ENCODE measurements around the gene GHRL.

Gene GHRL

DNA sequence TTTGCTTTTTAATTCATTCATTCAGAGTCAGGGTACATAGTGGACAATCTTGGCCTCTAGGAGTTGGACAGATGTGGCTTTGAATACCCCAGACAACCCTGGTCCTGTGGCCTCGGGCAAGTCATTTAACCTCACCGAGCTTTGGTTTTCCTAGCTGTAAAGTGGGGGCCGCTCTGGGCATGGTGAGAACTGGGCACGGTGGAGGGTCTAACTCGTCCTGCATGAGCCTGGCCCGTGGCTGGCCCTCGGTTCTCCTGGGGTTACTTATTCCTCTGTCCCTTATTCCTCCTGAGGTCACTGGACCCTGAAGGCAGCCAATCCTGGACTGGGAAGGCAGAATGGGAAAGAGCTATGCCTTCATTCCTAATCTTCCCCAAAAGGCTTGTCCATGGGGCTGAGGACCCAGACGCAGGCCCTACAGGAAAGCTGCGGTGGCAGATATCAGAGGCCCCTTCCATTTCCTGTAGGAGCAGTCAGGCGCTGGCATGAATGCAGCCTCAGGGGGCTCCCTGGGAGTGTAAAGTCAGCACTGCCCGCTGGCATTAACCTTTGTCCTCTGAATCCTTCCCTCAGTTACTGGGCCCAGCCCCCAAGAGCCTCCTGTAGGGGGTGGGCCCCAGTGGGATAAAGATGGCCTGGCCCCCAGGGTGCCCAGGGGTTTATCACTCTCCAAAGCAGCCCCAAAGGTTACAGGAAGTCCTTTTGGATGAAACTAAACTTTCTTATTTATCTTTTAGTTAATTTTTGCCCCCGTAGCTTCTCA is 46.0 kb upstream of the GHRL start:
- Histone ChIP-seq H3K4me1 (ENCODE audit: control insufficient read depth in 1 of 2, insufficient read depth in 1 of 2, low read depth in 1 of 2, low read length in 1 of 2) (no peaks in the 10 kb centered on the region), H3K27me3 (no peaks in the 10 kb centered on the region), H3K36me3 (no peaks in the 10 kb centered on the region), H3K9me3 (no peaks in the 10 kb centered on the region), H3K4me3 (ENCODE audit: low read depth in 1 of 2, low read length in 1 of 2) (no peak overlapping the region), H3K27ac (no peak overlapping the region)
- TF ChIP-seq, protein P1, sequence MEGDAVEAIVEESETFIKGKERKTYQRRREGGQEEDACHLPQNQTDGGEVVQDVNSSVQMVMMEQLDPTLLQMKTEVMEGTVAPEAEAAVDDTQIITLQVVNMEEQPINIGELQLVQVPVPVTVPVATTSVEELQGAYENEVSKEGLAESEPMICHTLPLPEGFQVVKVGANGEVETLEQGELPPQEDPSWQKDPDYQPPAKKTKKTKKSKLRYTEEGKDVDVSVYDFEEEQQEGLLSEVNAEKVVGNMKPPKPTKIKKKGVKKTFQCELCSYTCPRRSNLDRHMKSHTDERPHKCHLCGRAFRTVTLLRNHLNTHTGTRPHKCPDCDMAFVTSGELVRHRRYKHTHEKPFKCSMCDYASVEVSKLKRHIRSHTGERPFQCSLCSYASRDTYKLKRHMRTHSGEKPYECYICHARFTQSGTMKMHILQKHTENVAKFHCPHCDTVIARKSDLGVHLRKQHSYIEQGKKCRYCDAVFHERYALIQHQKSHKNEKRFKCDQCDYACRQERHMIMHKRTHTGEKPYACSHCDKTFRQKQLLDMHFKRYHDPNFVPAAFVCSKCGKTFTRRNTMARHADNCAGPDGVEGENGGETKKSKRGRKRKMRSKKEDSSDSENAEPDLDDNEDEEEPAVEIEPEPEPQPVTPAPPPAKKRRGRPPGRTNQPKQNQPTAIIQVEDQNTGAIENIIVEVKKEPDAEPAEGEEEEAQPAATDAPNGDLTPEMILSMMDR (IDR thresholded peaks at IDR 0.05): no peak

- no peaks in the 10 kb centered on the region for H3K27me3 ChIP-seq
- H3K4me3 ChIP-seq (ENCODE audit: low read depth in 1 of 2, low read length in 1 of 2): no peak overlapping the region
- no peaks in the 10 kb centered on the region for H3K36me3 ChIP-seq
- H3K27ac ChIP-seq: no peak overlapping the region
- H3K4me1 ChIP-seq (ENCODE audit: control insufficient read depth in 1 of 2, insufficient read depth in 1 of 2, low read depth in 1 of 2, low read length in 1 of 2): no peaks in the 10 kb centered on the region
- no peaks in the 10 kb centered on the region for H3K9me3 ChIP-seq
- TF ChIP-seq, protein P1 (IDR thresholded peaks at IDR 0.05): no peak
These were observed 45.4 kb upstream of the GHRL start for GRCh38 chr3:10338164-10338470.

DNA sequence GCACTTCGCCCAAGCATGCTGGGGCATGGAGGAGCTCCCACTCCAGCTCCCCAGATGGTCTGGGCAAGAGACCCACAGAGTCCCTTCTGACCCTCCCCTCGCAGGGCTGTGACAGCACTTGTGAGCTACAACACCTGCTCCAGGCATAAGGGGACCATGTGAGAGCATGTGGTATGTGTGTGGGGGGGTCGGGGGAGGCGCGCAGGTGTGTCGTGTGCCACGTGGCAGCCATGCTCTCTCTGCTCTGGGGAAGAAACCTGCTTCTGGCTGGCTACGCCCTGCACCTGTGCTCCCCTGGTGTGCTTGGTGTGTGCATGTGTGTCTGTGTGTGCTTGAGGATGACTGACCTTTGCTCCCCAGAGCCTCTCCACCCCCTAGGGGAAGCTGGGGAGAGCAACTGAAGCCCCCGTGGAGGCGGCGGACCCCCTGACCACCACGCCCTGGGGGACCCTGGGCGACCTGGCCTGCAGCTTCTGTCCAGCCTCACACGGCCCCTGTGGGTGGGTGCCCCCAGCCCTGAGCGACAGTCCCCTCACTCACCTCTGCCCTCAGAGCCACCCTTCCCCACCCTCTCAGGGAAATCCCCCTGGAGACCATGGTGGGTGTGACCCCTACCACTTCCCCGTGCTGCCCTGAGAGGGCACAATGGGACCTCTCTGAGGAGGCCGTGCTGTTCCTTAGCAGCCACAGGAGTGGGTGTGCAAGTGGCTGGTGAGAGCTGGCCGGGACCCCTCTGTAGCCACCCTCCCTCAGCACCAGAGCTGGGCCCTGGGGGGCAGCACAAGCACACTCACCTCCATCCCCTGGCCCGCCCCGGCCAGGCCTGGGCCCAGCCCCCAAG is 44.8 kb upstream of the GHRL start:
- Histone ChIP-seq H3K4me1 (ENCODE audit: control insufficient read depth in 1 of 2, insufficient read depth in 1 of 2, low read depth in 1 of 2, low read length in 1 of 2) (no peaks in the 10 kb centered on the region), H3K9me3 (no peaks in the 10 kb centered on the region), H3K36me3 (no peaks in the 10 kb centered on the region), H3K4me3 (ENCODE audit: low read depth in 1 of 2, low read length in 1 of 2) (no peak overlapping the region), H3K27me3 (no peaks in the 10 kb centered on the region), H3K27ac (no peak overlapping the region)
- TF ChIP-seq, protein P1 (IDR thresholded peaks at IDR 0.05): no peak

DNA sequence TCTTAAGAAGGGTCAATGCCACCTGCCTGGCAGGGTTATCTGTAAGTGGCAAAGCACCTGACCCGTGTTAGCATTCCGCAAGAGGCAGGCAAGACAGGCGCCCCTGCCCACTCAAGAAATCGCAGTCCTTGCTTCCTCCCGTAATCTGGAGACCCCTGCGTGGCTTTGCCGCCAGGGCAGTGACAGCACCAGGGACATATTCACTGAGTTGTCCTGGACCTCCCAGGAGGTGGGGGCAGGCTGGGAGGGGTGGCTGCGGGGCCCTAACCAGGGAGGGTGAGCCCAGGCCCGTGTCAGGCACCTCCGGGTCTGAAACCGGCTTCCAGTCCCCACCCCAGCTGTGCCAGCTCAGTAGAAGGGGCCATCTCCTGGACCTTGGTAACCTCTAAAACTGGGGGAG is 44.0 kb upstream of the GHRL start:
- H3K9me3 ChIP-seq: no peaks in the 10 kb centered on the region
- no peaks in the 10 kb centered on the region for H3K36me3 ChIP-seq
- no peaks in the 10 kb centered on the region for H3K4me1 ChIP-seq (ENCODE audit: control insufficient read depth in 1 of 2, insufficient read depth in 1 of 2, low read depth in 1 of 2, low read length in 1 of 2)
- TF ChIP-seq, protein P1 (IDR thresholded peaks at IDR 0.05): no peak
- no peaks in the 10 kb centered on the region for H3K27me3 ChIP-seq
- H3K4me3 ChIP-seq (ENCODE audit: low read depth in 1 of 2, low read length in 1 of 2): no peak overlapping the region
- H3K27ac ChIP-seq: no peak overlapping the region

DNA sequence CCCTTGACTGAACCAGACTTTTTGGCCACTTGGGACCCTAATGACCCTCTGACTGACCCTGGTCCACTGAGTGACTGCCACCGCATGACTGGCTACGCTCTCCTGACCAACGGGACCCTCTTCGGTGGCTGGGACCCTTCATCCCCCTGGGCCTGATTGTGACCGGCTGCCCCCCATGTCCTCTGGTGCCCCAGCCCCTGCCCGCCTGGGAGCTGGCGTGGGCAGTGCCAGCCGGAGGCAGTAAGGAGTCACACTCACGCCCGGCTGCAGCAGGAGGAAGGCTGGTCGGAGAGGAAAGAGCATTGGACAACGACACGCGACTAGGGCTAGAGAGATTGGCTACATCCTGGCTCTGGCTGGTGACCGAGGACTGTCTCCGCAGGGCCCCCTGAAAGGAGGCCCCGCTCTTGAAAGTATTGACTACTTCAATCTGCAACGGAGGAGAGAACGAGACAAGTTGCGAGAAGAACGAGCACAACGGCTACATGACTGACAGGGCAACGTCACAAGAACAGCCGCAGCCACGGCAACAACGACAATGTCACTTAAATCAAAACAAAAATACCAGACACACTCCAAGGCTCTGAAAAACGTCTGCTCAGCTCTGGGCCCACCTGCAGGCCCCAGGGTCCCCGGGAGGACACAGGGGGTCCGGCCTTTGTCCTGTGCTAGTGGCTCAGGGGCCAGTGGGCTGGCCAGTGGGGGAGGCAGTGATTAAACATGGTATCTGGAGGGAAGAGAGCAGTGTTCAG is 43.3 kb upstream of the GHRL start:
- H3K4me3 ChIP-seq (ENCODE audit: low read depth in 1 of 2, low read length in 1 of 2): no peak overlapping the region
- TF ChIP-seq, protein P1 (IDR thresholded peaks at IDR 0.05): no peak
- no peaks in the 10 kb centered on the region for H3K36me3 ChIP-seq
- no peaks in the 10 kb centered on the region for H3K27me3 ChIP-seq
- H3K27ac ChIP-seq: no peak overlapping the region
- H3K9me3 ChIP-seq: no peaks in the 10 kb centered on the region
- no peaks in the 10 kb centered on the region for H3K4me1 ChIP-seq (ENCODE audit: control insufficient read depth in 1 of 2, insufficient read depth in 1 of 2, low read depth in 1 of 2, low read length in 1 of 2)

Data from neutrophil (primary cell).